Naive B cell (primary cell): ENCODE data around the gene GLT8D1. TPM values are rescaled to one million over a fixed set of nuclear protein-coding genes. Genes with fewer than 3 reads are reported as not detected.

Experiments
- ATAC-seq, 2 donors: fragments of 150-1000 bp; cut with Tn5 transposase; 2 replicates each; pipeline ENCODE4 v1.10.0; 2021; ENCODE audit warnings: low read depth in 2 of 2, mild to moderate bottlenecking in 2 of 2, moderate library complexity in 2 of 2
- DNase-seq: peaks from one replicate; pipeline ENCODE4 v3.0.0; 2022
- H3K27ac Mint-ChIP-seq, 6 donors: one replicate each; pipeline ENCODE4 v1.8.0; 2020 to 2022; ENCODE audit warnings: mild to moderate bottlenecking in 6 of 6, mixed read lengths in 6 of 6, moderate library complexity in 5 of 6, inconsistent platforms in 2 of 6
- H3K27me3 Mint-ChIP-seq, 3 donors: one replicate each; pipeline ENCODE4 v1.8.0; 2021 to 2022; ENCODE audit warnings: mixed read lengths in 3 of 3, mild to moderate bottlenecking in 1 of 3
- H3K36me3 Mint-ChIP-seq, 2 donors: one replicate each; pipeline ENCODE4 v1.8.0; 2020 to 2022; ENCODE audit warnings: mixed read lengths in 2 of 2, inconsistent platforms in 1 of 2, mild to moderate bottlenecking in 1 of 2
- H3K4me1 Mint-ChIP-seq, 3 donors: one replicate each; pipeline ENCODE4 v1.8.0; 2020 to 2022; ENCODE audit warnings: mixed read lengths in 3 of 3, inconsistent platforms in 1 of 3, mild to moderate bottlenecking in 1 of 3, moderate library complexity in 1 of 3
- H3K4me3 Mint-ChIP-seq, 8 donors: one replicate each; pipeline ENCODE4 v1.8.0; 2020 to 2022; ENCODE audit warnings: mild to moderate bottlenecking in 8 of 8, mixed read lengths in 8 of 8, moderate library complexity in 8 of 8, inconsistent platforms in 2 of 8
- H3K9me3 Mint-ChIP-seq, 7 donors: one replicate each; pipeline ENCODE4 v1.8.0; 2020 to 2022; ENCODE audit warnings: mixed read lengths in 7 of 7, mild to moderate bottlenecking in 5 of 7, inconsistent platforms in 2 of 7, moderate library complexity in 1 of 7
- polyA plus RNA-seq, 6 donors: library from polyadenylated mRNA; unstranded; fragments of 300-500 nt; fragmentation: Illumina TruSeq; gene quantifications; one replicate each; pipeline ENCODE4 v1.2.3, GENCODE V29; 2021; ENCODE audit warnings: low read depth in 6 of 6

GLT8D1 gene
- polyA plus RNA-seq, 6 donors from 2014 or later, result 26.5 to 57.9 (median 41.4) TPM

DNA sequence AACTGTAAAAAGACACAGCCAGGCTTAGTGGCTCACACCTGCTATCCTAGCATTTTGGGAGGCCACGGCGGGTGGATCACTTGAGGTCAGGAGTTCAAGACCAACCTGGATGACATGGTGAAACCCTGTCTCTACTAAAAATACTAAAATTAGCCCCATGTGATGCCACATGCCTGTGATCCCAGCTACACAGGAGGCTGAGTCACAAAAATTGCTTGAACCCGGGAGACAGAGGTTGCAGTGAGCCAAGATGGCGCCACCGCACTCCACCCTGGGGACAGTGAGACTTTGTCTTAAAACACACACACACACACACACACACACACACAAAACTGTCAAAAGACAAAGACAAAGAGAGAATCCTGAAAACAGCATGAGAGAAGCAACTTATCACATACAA, 18.3 kb upstream of the GLT8D1 start:
- no peak for DNase-seq
- Mint-ChIP-seq H3K4me3 (no peak overlapping the region), H3K27me3 (no peaks in the 10 kb centered on the region), H3K9me3 (peaks cover 0 to 13% (median 8%) of the 10 kb centered on the region in 7 donors), H3K4me1 (peaks cover 8 to 25% (median 18%) of the 10 kb centered on the region in 3 donors), H3K27ac (peak overlapping the region in 1 of 6 donors; percentile 28), H3K36me3 (peaks cover 5 to 12% of the 10 kb centered on the region in 2 donors)
- no peak for ATAC-seq

DNA sequence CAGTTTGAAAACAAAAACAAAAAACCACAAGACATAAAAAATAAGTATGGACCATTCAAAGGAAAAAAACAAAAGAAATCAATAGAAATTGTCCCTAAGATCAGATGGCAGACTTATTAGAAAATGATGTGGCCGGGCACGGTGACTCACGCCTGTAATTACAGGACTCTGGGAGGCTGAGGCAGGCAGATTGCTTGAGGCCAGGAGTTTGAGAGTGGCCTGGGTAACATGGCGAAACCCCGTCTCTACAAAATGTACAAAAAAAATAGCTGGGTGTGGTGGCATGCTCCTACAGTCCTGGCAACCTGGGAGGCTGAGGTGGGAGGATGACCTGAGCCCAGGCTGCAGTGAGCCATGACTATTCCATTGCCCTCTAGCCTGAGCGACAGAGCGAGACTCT, 16.9 kb upstream of the GLT8D1 start:
- peaks cover 8 to 25% (median 18%) of the 10 kb centered on the region in 3 donors for H3K4me1 Mint-ChIP-seq
- peaks cover 5 to 13% of the 10 kb centered on the region in 2 donors for H3K36me3 Mint-ChIP-seq
- H3K27ac Mint-ChIP-seq, result peak overlapping the region in 2 of 6 donors; percentile 39 to 59
- H3K4me3 Mint-ChIP-seq, result no peak overlapping the region
- H3K27me3 Mint-ChIP-seq, result no peaks in the 10 kb centered on the region
- H3K9me3 Mint-ChIP-seq, result peaks cover 0 to 8% (median 2%) of the 10 kb centered on the region in 7 donors
- no peak for ATAC-seq
- DNase-seq, result no peak

DNA sequence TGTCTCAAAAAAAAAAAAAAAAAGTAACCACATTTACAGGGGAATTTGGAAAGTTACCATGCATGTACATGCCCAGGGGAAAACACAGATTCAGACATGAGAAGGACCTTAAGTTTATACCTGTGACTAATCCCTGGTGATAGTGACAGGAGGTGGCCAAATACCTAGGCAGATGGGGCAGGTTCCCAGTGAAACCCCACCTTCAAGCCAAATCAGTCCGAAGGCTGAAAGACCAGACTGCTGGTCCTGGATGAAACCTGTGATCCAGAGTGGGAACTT, 16.1 kb upstream of the GLT8D1 start:
- H3K4me1 Mint-ChIP-seq, result peaks cover 8 to 25% (median 18%) of the 10 kb centered on the region in 3 donors
- peaks cover 5 to 13% of the 10 kb centered on the region in 2 donors for H3K36me3 Mint-ChIP-seq
- ATAC-seq (no peak), DNase-seq (no peak)
- H3K9me3 Mint-ChIP-seq, result peaks cover 0 to 8% (median 2%) of the 10 kb centered on the region in 7 donors
- no peak overlapping the region for H3K4me3 Mint-ChIP-seq
- H3K27ac Mint-ChIP-seq, result no peak overlapping the region
- H3K27me3 Mint-ChIP-seq, result no peaks in the 10 kb centered on the region

DNA sequence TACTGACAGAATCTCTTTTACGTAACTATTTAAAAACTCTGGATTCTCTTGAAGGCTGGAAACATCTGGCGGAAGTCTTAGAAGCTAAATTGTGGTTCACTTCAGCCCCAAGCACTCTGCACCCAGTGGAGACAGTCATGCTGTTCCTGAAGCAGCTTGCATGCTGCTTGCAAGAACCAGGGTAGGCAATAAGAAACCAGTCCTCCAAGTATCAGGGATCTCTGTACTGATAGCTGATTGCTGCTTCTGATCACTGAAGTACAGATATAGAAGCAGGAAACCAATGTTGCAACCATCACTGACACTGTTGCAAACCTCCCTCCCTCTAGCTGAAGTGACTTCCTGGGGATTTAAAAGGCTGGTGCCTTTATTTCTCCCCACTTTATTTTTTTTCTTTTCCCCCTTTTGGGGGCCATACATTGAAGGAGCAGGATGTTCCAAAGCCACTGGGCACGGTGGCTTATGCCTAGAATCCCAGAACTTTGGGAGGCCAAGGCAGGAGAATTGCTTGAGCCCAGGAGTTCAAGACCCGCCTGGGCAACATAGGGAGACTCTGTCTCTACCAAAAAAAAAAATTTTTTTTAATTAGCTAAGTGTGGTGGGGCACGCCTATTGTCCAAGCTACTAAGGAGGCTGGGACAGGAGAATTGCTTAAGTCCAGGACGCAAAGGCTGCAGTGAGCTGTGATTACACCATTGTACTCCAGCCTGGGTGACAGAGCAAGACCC, 15.6 kb upstream of the GLT8D1 start:
- Mint-ChIP-seq H3K4me3 (peak overlapping the region in 2 of 8 donors; percentile 9 to 72), H3K36me3 (peaks cover 10 to 13% of the 10 kb centered on the region in 2 donors), H3K4me1 (peaks cover 12 to 25% (median 18%) of the 10 kb centered on the region in 3 donors), H3K9me3 (peaks cover 0 to 8% (median 2%) of the 10 kb centered on the region in 7 donors), H3K27me3 (no peaks in the 10 kb centered on the region), H3K27ac (peak overlapping the region in 2 of 6 donors; percentile 1 to 80)
- DNase-seq (no peak), ATAC-seq (peak; percentile 61 to 79)

DNA sequence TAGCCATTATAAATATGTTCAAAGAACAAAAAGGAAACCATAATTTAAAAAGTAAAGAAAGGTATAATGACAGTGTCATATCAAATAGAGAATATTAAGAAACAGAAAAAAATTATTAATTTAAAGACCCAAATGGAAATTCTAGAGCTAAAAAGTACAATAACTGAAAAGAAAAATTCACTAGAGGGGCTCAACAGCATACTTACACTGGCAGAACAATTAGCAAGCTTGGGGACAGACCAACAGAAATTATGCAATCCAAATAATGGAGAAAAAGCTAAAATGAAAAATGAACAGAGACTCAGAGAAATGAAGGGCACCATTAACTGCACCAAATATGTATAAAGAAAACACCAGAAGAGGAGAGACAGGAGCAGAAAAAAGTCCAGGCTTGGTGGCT, 14.0 kb upstream of the GLT8D1 start:
- ATAC-seq, result no peak
- Mint-ChIP-seq H3K9me3 (peaks cover 0 to 8% (median 2%) of the 10 kb centered on the region in 7 donors), H3K4me3 (no peak overlapping the region), H3K4me1 (peaks cover 12 to 25% (median 18%) of the 10 kb centered on the region in 3 donors), H3K27me3 (no peaks in the 10 kb centered on the region), H3K27ac (no peak overlapping the region), H3K36me3 (peaks cover 4 to 13% of the 10 kb centered on the region in 2 donors)
- no peak for DNase-seq

DNA sequence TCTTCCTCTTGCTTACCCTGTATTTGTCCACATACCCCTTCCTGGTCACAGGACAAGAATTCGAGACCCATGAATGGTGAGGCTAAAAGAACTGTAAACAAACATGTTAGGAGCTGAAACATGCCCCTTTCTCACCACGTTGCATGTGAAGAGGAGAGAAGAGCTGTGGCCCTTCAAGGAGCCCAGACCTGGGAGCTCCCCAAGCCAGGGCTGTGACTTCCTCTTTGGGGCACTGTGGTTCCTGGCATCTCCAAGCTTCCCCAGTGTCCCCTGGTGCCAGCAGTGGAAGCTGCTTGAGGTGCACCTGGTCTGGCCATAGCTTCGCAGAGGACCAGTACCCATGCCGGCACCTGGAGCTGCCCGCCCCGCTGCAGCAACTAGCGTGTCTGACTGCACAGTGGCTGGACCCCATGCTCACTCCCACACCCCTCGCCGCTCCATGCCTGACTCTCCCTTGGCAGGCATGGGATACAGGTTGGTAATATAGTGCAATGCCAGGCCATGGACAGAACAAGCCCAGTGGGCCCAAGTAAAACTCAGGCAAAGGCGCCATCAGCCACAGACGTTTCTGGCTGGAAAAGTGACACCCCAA, 10.2 kb upstream of the GLT8D1 start:
- Mint-ChIP-seq H3K27ac (peak overlapping the region in 2 of 6 donors; percentile 32 to 44), H3K4me1 (peaks cover 12 to 20% (median 12%) of the 10 kb centered on the region in 3 donors), H3K36me3 (peaks cover 4 to 13% of the 10 kb centered on the region in 2 donors), H3K27me3 (no peaks in the 10 kb centered on the region), H3K9me3 (peaks cover 0 to 8% (median 2%) of the 10 kb centered on the region in 7 donors), H3K4me3 (no peak overlapping the region)
- DNase-seq (no peak), ATAC-seq (no peak)

DNA sequence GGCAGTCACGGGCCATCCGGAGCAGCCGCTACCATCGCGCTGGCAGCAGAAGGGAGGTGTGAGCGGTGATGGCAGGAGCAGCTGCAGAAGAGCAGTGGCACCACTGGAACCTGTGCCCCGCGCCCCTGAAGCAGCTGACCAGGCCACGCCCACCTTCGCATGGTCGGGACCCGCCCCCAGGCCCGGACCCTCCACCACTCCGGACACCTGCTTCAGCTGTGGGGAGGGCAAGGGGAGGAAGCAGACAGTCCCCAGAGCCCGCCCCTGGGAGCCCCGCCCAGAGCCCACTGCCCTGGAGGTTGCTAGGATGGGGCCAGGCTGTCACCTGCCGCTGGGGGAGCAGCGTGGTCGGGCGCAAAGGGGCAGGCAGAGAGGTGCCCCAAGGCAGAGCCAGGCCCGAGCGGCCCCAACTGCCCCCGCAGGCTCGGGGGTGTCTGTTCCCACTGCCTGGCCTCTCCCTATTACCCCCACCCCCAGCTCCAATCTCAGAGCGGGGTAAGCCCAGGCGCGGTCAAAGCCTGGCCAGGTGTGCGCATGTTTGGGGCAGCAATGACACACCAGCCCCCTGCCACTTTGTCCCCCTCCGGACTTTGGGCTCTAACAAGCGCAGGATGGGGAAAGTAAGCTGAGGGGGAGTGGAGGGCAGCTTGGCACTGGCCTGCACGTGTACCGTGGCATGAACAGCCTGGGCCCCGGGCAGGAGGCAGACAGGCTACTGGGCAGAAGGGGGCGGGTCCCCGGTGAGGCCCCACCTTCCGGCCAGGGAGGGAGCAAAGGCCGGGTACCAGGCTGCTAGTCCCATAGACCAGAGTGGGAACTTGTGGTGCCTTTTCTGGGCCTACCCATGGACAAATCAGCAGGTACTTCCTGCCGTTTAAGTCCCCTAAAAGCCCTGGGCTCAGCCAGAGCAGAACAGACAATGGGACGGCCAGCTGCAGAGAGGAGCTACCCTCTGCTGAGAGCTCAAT, 9.0 kb upstream of the GLT8D1 start:
- no peak overlapping the region for H3K4me3 Mint-ChIP-seq
- ATAC-seq (no peak), DNase-seq (no peak)
- H3K36me3 Mint-ChIP-seq, result peaks cover 4 to 8% of the 10 kb centered on the region in 2 donors
- peaks cover 0 to 6% (median under 1%) of the 10 kb centered on the region in 7 donors for H3K9me3 Mint-ChIP-seq
- H3K27ac Mint-ChIP-seq, result no peak overlapping the region
- no peaks in the 10 kb centered on the region for H3K27me3 Mint-ChIP-seq
- peaks cover 8 to 18% (median 16%) of the 10 kb centered on the region in 3 donors for H3K4me1 Mint-ChIP-seq

DNA sequence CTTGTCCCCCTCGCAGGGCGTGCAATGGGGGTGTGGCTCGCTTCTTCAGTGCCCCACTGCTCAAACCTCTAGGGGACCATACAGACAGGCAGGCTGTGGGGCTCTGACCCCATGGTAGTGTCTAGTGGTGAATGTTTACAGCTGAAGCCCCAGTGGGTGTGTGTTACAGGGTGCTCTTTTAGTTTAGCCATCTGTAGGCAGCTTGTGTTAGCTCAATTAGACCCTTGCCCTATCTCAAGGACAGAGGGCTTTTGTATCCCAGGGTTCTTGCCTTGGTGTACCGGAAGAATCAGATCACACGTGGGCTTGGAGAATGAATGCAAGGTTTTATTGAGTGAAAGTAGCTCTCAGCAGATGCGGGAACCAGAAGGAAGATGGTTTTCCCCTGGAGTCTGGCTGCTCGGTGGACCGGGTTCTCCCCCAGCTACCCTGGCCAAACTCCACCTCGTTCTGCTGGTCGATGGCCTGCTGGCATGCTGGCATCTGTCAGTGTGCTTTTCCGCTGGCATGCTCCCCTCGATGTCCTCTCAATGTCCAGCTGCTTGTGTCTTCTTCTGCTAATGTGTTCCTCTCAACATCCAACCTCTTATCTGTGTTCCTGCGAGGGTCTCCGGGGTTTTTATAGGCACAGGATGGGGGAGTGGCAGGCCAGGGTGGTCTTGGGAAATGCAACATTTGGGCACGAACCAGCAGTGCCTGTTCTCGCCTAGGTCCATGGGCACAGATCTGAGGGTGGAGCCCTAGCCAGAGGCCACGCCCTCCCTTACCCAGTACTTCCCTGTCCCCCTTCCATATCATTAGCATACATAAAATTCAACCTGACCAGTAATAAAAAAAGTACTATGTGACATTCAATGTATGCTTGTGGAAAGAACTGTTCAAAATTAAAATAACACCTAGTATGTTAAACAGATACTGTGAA, 7.0 kb upstream of the GLT8D1 start:
- Mint-ChIP-seq H3K27me3 (no peaks in the 10 kb centered on the region), H3K4me3 (no peak overlapping the region), H3K27ac (peak overlapping the region in 2 of 6 donors; percentile 20 to 76), H3K36me3 (peaks cover 0 to 4% of the 10 kb centered on the region in 2 donors), H3K4me1 (peaks cover 9 to 30% (median 23%) of the 10 kb centered on the region in 3 donors), H3K9me3 (no peaks in the 10 kb centered on the region)
- ATAC-seq (no peak), DNase-seq (no peak)

DNA sequence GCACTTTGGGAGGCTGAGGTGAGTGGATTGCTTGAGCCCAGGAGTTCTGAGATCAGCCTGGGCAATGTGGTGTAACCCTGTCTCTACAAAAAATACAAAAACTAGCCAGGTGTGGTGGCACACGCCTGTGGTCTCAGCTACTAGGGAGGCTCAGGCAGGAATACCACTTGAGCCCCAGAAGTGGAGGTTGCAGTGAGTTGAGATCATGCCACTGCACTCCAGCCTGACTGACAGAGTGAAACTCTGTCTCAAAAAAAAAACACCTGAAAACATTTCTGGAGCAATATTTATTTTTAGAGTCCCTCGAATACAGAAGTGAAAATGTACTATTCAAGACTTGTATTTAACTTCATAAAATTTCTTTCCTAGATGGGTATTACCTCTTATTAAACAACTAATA, 4.9 kb upstream of the GLT8D1 start:
- Mint-ChIP-seq H3K4me3 (peak overlapping the region in 5 of 8 donors; percentile 25 to 82 (median 58)), H3K27ac (peak overlapping the region; percentile 18 to 93 (median 69)), H3K9me3 (no peaks in the 10 kb centered on the region), H3K4me1 (peaks cover 13 to 47% (median 28%) of the 10 kb centered on the region in 3 donors), H3K27me3 (no peaks in the 10 kb centered on the region), H3K36me3 (no peaks in the 10 kb centered on the region)
- ATAC-seq (no peak), DNase-seq (peak; percentile 12)

DNA sequence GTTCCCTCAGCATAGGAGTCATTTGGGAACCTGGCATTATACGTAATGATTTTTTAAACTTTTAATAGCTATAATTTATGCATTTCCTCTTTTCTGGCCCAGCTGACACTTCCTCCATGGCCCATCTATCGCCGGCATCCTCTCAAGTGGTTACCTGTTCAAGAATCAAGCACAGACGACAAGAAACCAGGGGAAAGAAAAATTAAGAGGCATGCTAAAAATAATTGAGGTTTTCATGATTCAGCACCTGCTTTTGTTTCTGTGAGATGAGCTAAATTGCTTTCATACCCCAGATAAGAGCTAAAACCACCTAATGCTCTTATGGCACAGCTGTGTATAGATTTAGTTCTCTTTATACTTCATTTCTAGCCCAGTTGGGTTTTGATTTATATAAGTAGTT, 2.0 kb upstream of the GLT8D1 start:
- H3K9me3 Mint-ChIP-seq, result no peaks in the 10 kb centered on the region
- peak; percentile 32 for DNase-seq
- ATAC-seq, result no peak
- H3K36me3 Mint-ChIP-seq, result no peaks in the 10 kb centered on the region
- H3K4me1 Mint-ChIP-seq, result peaks cover 18 to 62% (median 36%) of the 10 kb centered on the region in 3 donors
- no peaks in the 10 kb centered on the region for H3K27me3 Mint-ChIP-seq
- H3K27ac Mint-ChIP-seq, result peak overlapping the region; percentile 7 to 95 (median 80)
- H3K4me3 Mint-ChIP-seq, result peak overlapping the region; percentile 36 to 98 (median 86)

DNA sequence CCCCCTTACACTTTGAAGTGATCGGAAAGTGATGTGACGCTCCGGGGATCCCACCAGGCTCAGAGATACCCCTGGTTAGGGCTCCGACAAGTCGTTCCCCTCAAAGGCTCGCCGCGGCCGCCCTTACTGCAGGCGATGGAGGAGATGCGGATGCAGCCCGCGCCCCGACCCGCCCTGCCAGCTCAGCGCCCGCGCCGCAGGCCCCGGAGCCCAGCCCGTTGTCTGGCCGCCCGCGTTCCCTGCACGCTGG, 228 bp downstream of the GLT8D1 start:
- DNase-seq (no peak), ATAC-seq (peak in 1 of 2 donors; percentile 52)
- H3K4me1 Mint-ChIP-seq, result peaks cover 18 to 57% (median 33%) of the 10 kb centered on the region in 3 donors
- H3K9me3 Mint-ChIP-seq, result no peaks in the 10 kb centered on the region
- no peaks in the 10 kb centered on the region for H3K27me3 Mint-ChIP-seq
- H3K4me3 Mint-ChIP-seq, result peak overlapping the region; percentile 92 to 98 (median 94)
- H3K36me3 Mint-ChIP-seq, result no peaks in the 10 kb centered on the region
- H3K27ac Mint-ChIP-seq, result peak overlapping the region; percentile 76 to 98 (median 95)

DNA sequence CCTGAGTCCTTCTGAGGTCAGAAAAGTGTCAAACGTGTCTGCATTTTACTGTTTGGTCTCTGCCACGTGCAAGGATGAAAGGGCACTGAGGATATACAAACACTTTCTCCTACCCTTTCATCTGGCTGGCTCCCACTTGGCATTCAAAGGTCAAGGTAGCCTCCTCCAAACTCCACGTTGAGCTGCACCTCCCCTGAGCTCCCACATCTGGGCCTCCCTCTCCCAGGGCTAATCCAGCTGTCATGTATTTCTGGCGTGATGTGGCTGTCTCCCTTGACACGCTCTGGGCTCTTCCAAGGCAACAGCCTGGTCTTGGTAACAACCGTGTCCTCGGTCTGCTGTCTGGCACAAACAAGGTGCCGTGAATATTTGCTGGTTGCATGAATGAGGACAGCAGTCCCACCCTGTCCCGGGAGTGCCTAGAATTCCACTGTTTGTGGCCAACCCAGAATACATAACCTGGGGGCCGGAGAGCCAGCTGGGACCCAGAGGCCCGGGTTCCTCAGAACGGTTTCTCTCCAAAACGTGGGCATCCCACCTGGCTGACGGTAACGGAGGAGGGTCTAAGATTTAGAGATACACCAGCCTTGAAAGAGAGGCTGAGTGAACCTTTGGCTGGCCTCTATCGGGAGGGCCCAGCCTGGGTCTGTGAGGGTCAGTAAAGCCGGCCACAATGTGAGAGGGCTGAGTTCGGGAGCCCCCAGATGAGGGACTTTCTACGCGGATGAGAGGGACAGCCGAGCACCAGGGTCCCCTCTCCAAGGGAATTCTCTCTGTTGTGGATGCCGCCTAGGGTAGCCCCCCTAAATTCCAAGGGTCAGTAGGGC, 767 bp downstream of the GLT8D1 start:
- Mint-ChIP-seq H3K27me3 (no peaks in the 10 kb centered on the region), H3K9me3 (no peaks in the 10 kb centered on the region), H3K4me1 (peaks cover 18 to 52% (median 28%) of the 10 kb centered on the region in 3 donors), H3K4me3 (peak overlapping the region; percentile 92 to 98 (median 94)), H3K36me3 (no peaks in the 10 kb centered on the region), H3K27ac (peak overlapping the region; percentile 76 to 96 (median 95))
- ATAC-seq (no peak), DNase-seq (peak; percentile 5)
